Measurements from ENCODE around the gene CMTM7.

GRCh38 chr3:32488474-32489008 is 96.9 kb downstream of the CMTM7 start:
- no peak for TF ChIP-seq POLR2A (IDR thresholded peaks at IDR 0.05)
- TF ChIP-seq, protein P1, sequence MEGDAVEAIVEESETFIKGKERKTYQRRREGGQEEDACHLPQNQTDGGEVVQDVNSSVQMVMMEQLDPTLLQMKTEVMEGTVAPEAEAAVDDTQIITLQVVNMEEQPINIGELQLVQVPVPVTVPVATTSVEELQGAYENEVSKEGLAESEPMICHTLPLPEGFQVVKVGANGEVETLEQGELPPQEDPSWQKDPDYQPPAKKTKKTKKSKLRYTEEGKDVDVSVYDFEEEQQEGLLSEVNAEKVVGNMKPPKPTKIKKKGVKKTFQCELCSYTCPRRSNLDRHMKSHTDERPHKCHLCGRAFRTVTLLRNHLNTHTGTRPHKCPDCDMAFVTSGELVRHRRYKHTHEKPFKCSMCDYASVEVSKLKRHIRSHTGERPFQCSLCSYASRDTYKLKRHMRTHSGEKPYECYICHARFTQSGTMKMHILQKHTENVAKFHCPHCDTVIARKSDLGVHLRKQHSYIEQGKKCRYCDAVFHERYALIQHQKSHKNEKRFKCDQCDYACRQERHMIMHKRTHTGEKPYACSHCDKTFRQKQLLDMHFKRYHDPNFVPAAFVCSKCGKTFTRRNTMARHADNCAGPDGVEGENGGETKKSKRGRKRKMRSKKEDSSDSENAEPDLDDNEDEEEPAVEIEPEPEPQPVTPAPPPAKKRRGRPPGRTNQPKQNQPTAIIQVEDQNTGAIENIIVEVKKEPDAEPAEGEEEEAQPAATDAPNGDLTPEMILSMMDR (IDR thresholded peaks at IDR 0.05): no peak
